T-cell (primary cell): ENCODE measurements around the gene ATP2B2. TPM values are rescaled to one million over a fixed set of nuclear protein-coding genes. Genes with fewer than 3 reads are reported as not detected.

Experiments used
- ATAC-seq, 4 experiments: fragments of 200-7000 bp in 3 of 4; fragments of 150-1000 bp in 1 of 4; cut with Tn5 transposase; replicated peaks in 1 of 4; 1 replicate in 3 of 4; 2 replicates in 1 of 4; pipeline ENCODE4 v1.10.0; 2021; ENCODE audit warnings: moderate library complexity in 3 of 4, mild to moderate bottlenecking in 2 of 4, moderate number of reproducible peaks in 1 of 4
- CTCF ChIA-PET, 2 donors: fragments of 300-600 bp; sonication (Branson Sonifier 250); formaldehyde crosslinking; loops; one replicate each; lab custom pipeline; 2022; ENCODE audit warnings: antibody characterized with exemption in 2 of 2; lab: Charles Lee
- POLR2A ChIA-PET, 2 donors: fragments of 300-600 bp; sonication (Branson Sonifier 250); formaldehyde crosslinking; loops; one replicate each; lab custom pipeline; 2022; ENCODE audit warnings: antibody characterized with exemption in 2 of 2; lab: Charles Lee
- DNase-seq, 35 experiments: peaks; one replicate each; pipeline versions ENCODE4 v3.0.0 to v3.0.0-alpha.2; 2013 to 2023
- H3K27ac ChIP-seq: one replicate; pipeline ENCODE4 v1.5.1; 2013; ENCODE audit warnings: low read length
- H3K27me3 ChIP-seq, 2 experiments: replicated peaks in 1 of 2; 1 replicate in 1 of 2; 2 replicates in 1 of 2; pipeline versions ENCODE4 v1.6.1 to v1.7.0; 2013; ENCODE audit warnings: low read length in 1 of 2, mixed read lengths in 1 of 2; ENCODE audit not compliant: control insufficient read depth in 2 of 2, insufficient read depth in 2 of 2; ENCODE audit errors: extremely low read depth in 1 of 2
- H3K36me3 ChIP-seq, 2 donors: 1 replicate in 1 of 2; 2 replicates in 1 of 2; pipeline versions ENCODE4 v1.6.1 to v1.7.0; 2013; ENCODE audit warnings: low read length in 1 of 2; ENCODE audit not compliant: control insufficient read depth in 2 of 2, insufficient read depth in 1 of 2; ENCODE audit errors: extremely low read depth in 1 of 2
- H3K4me1 ChIP-seq, 2 experiments: 1 replicate in 1 of 2; 2 replicates in 1 of 2; pipeline versions ENCODE4 v1.6.1 to v1.7.0; 2013; ENCODE audit warnings: low read length in 2 of 2, mixed read lengths in 1 of 2; ENCODE audit not compliant: insufficient read depth in 2 of 2, control insufficient read depth in 1 of 2; ENCODE audit errors: extremely low read depth in 1 of 2
- H3K4me3 ChIP-seq, 2 donors: 1 replicate in 1 of 2; 2 replicates in 1 of 2; pipeline versions ENCODE4 v1.5.1 to v1.7.0; 2013; ENCODE audit warnings: mild to moderate bottlenecking in 2 of 2, low read length in 1 of 2, moderate library complexity in 1 of 2; ENCODE audit not compliant: control insufficient read depth in 1 of 2; ENCODE audit errors: extremely low read depth in 1 of 2
- H3K9me3 ChIP-seq: 2 replicates; pipeline ENCODE4 v1.7.0; 2013
- H3K27ac Mint-ChIP-seq, 2 donors: one replicate each; pipeline ENCODE4 v1.8.0; 2020 to 2021; ENCODE audit warnings: mild to moderate bottlenecking in 2 of 2, mixed read lengths in 2 of 2
- H3K27me3 Mint-ChIP-seq, 2 donors: one replicate each; pipeline ENCODE4 v1.8.0; 2021 to 2022; ENCODE audit warnings: mixed read lengths in 2 of 2
- H3K36me3 Mint-ChIP-seq: one replicate; pipeline ENCODE4 v1.8.0; 2021; ENCODE audit warnings: mixed read lengths
- H3K4me1 Mint-ChIP-seq, 3 donors: one replicate each; pipeline ENCODE4 v1.8.0; 2020 to 2022; ENCODE audit warnings: mixed read lengths in 3 of 3, mild to moderate bottlenecking in 1 of 3
- H3K4me3 Mint-ChIP-seq, 3 donors: one replicate each; pipeline ENCODE4 v1.8.0; 2020 to 2022; ENCODE audit warnings: mild to moderate bottlenecking in 3 of 3, mixed read lengths in 3 of 3, moderate library complexity in 3 of 3
- H3K9me3 Mint-ChIP-seq, 3 donors: one replicate each; pipeline ENCODE4 v1.8.0; 2020 to 2022; ENCODE audit warnings: mixed read lengths in 3 of 3
- WGBS: methylation state at CpG from one replicate; pipeline ENCODE4 v1.1.5; 2013; ENCODE audit warnings: missing lambda C conversion rate; ENCODE audit not compliant: insufficient coverage; 5-methylcytosine and 5-hydroxymethylcytosine counted together
- total RNA-seq, 35 experiments: library from RNA in 6 of 35; stranded (reverse) in 6 of 35; fragments of 120-200 nt in 1 of 35; gene quantifications; one replicate each; pipeline versions ENCODE4 v1.2.1 to v1.2.4 and lab custom pipeline; 2013 to 2026

The ATP2B2 gene
- total RNA-seq, 5 donors from 2014 or later (not counting 1 experiment from before 2014, with no cell fraction given), result not detected

- Histone ChIP-seq H3K9me3 (no peaks in the 10 kb centered on the region), H3K4me1 (no peaks in the 10 kb centered on the region), H3K4me3 (no peak overlapping the region), H3K36me3 (no peaks in the 10 kb centered on the region), H3K27me3 (peaks cover 0 to 15% of the 10 kb centered on the region in 2 experiments), H3K27ac (no peak overlapping the region)
- no peak for ATAC-seq
- no peak overlapping the region for H3K4me3 Mint-ChIP-seq
- WGBS, result 62% methylated on average over 6 of the region's 16 CpGs
- CTCF ChIA-PET, result no interaction called here
- H3K27ac Mint-ChIP-seq, result no peak overlapping the region
- H3K36me3 Mint-ChIP-seq, result no peaks in the 10 kb centered on the region
- no peaks in the 10 kb centered on the region for H3K9me3 Mint-ChIP-seq
- peaks cover 2 to 3% of the 10 kb centered on the region in 2 donors for H3K27me3 Mint-ChIP-seq
- DNase-seq, result no peak
- no peaks in the 10 kb centered on the region for H3K4me1 Mint-ChIP-seq
- POLR2A ChIA-PET, result no interaction called here
These were observed 128.1 kb downstream of the ATP2B2 start for GRCh38 chr3:10377148-10377725.

- H3K4me1 ChIP-seq, result no peaks in the 10 kb centered on the region
- Mint-ChIP-seq H3K9me3 (no peaks in the 10 kb centered on the region), H3K4me3 (no peak overlapping the region), H3K27me3 (peaks cover 3 to 4% of the 10 kb centered on the region in 2 donors), H3K4me1 (no peaks in the 10 kb centered on the region), H3K36me3 (no peaks in the 10 kb centered on the region), H3K27ac (no peak overlapping the region)
- POLR2A ChIA-PET, result no interaction called here
- H3K27ac ChIP-seq, result no peak overlapping the region
- ATAC-seq (no peak), DNase-seq (no peak)
- H3K36me3 ChIP-seq, result no peaks in the 10 kb centered on the region
- no peak overlapping the region for H3K4me3 ChIP-seq
- peaks cover 0 to 13% of the 10 kb centered on the region in 2 experiments for H3K27me3 ChIP-seq
- H3K9me3 ChIP-seq, result no peaks in the 10 kb centered on the region
- 80% methylated on average over 3 of the region's 6 CpGs for WGBS
- CTCF ChIA-PET, result no interaction called here
These were observed 129.0 kb downstream of the ATP2B2 start for GRCh38 chr3:10376353-10376752.

- no peaks in the 10 kb centered on the region for H3K36me3 Mint-ChIP-seq
- H3K27me3 Mint-ChIP-seq, result peaks cover 3 to 6% of the 10 kb centered on the region in 2 donors
- CTCF ChIA-PET, result no interaction called here
- ATAC-seq, result no peak
- H3K9me3 ChIP-seq, result no peaks in the 10 kb centered on the region
- H3K9me3 Mint-ChIP-seq, result peaks cover 0 to 3% (median 2%) of the 10 kb centered on the region in 3 donors
- peaks cover 0 to 13% of the 10 kb centered on the region in 2 experiments for H3K27me3 ChIP-seq
- 88% methylated on average over 18 of the region's 23 CpGs for WGBS
- POLR2A ChIA-PET, result no interaction called here
- no peak for DNase-seq
- peaks cover 0 to 2% (median 2%) of the 10 kb centered on the region in 3 donors for H3K4me1 Mint-ChIP-seq
- H3K36me3 ChIP-seq, result no peaks in the 10 kb centered on the region
- H3K4me3 Mint-ChIP-seq, result no peak overlapping the region
- H3K4me3 ChIP-seq, result no peak overlapping the region
- H3K27ac Mint-ChIP-seq, result no peak overlapping the region
- no peak overlapping the region for H3K27ac ChIP-seq
- H3K4me1 ChIP-seq, result no peaks in the 10 kb centered on the region
These were observed 129.9 kb downstream of the ATP2B2 start for GRCh38 chr3:10375296-10376053.

- Histone ChIP-seq H3K4me1 (no peaks in the 10 kb centered on the region), H3K27me3 (peaks cover 0 to 22% of the 10 kb centered on the region in 2 experiments), H3K36me3 (no peaks in the 10 kb centered on the region), H3K9me3 (no peaks in the 10 kb centered on the region), H3K4me3 (no peak overlapping the region), H3K27ac (no peak overlapping the region)
- no peak for ATAC-seq
- Mint-ChIP-seq H3K4me1 (peaks cover 0 to 4% (median 3%) of the 10 kb centered on the region in 3 donors), H3K9me3 (peaks cover 0 to 3% (median 2%) of the 10 kb centered on the region in 3 donors), H3K36me3 (no peaks in the 10 kb centered on the region), H3K4me3 (no peak overlapping the region), H3K27me3 (peaks cover 8% of the 10 kb centered on the region in 2 donors), H3K27ac (no peak overlapping the region)
- DNase-seq, result no peak
- POLR2A ChIA-PET, result no interaction called here
- WGBS, result 75% methylated on average over 11 of the region's 11 CpGs
- CTCF ChIA-PET, result no interaction called here
These were observed 131.1 kb downstream of the ATP2B2 start for GRCh38 chr3:10374311-10374710.

- Mint-ChIP-seq H3K4me3 (no peak overlapping the region), H3K9me3 (peaks cover 0 to 3% (median 2%) of the 10 kb centered on the region in 3 donors), H3K27ac (no peak overlapping the region), H3K27me3 (peaks cover 8% of the 10 kb centered on the region in 2 donors), H3K36me3 (no peaks in the 10 kb centered on the region), H3K4me1 (peaks cover 0 to 4% (median 3%) of the 10 kb centered on the region in 3 donors)
- Histone ChIP-seq H3K27me3 (peaks cover 0 to 22% of the 10 kb centered on the region in 2 experiments), H3K27ac (no peak overlapping the region), H3K9me3 (no peaks in the 10 kb centered on the region), H3K36me3 (no peaks in the 10 kb centered on the region), H3K4me3 (no peak overlapping the region), H3K4me1 (no peaks in the 10 kb centered on the region)
- ATAC-seq, result no peak
- ChIA-PET CTCF (no interaction called here), POLR2A (no interaction called here)
- DNase-seq, result no peak
- 78% methylated on average over 9 of the region's 11 CpGs for WGBS
These were observed 131.6 kb downstream of the ATP2B2 start for GRCh38 chr3:10373686-10374261.

- Histone ChIP-seq H3K4me3 (no peak overlapping the region), H3K4me1 (no peaks in the 10 kb centered on the region), H3K27me3 (peaks cover 0 to 13% of the 10 kb centered on the region in 2 experiments), H3K36me3 (no peaks in the 10 kb centered on the region), H3K9me3 (no peaks in the 10 kb centered on the region), H3K27ac (no peak overlapping the region)
- Mint-ChIP-seq H3K9me3 (peaks cover 2 to 4% (median 3%) of the 10 kb centered on the region in 3 donors), H3K36me3 (no peaks in the 10 kb centered on the region), H3K27me3 (peaks cover 8 to 13% of the 10 kb centered on the region in 2 donors), H3K4me1 (peaks cover 0 to 7% (median 3%) of the 10 kb centered on the region in 3 donors), H3K4me3 (no peak overlapping the region), H3K27ac (no peak overlapping the region)
- ATAC-seq, result no peak
- ChIA-PET POLR2A (no interaction called here), CTCF (no interaction called here)
- WGBS, result 84% methylated on average over 7 of the region's 10 CpGs
- no peak for DNase-seq
These were observed 133.6 kb downstream of the ATP2B2 start for GRCh38 chr3:10371789-10372188.
